ENCODE results near the gene OSBP2.

The OSBP2 gene

DNA sequence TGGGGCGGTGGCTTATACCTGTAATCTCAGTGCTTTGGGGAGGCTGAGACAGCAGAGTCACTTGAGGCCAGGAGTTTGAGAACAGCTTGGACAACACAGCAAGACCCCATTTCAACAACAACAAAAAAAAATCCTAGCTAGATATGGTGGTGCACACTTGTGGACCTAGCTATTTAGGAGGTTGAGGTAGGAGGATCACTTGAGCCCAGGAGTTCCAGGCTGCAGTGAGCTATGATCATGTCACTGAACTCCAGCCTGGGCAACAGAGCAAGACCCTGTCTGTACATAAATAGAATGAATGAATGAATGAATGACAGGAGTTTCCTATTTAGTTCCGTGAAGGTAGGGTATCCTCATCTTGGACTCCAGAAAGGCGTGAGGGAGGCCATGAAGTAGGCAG is 107.0 kb downstream of the OSBP2 start:
- no peak overlapping the region for H3K27ac ChIP-seq (ENCODE audit: low read depth, low read length)
- H3K4me3 ChIP-seq (ENCODE audit: low read length), result no peak overlapping the region

GRCh38 chr22:30802202-30803166 is 107.8 kb downstream of the OSBP2 start:
- no peak overlapping the region for H3K27ac ChIP-seq (ENCODE audit: low read depth, low read length)
- no peaks in the 10 kb centered on the region for H3K36me3 ChIP-seq (ENCODE audit: control insufficient read depth, low read length)
- H4K20me1 ChIP-seq (ENCODE audit: control insufficient read depth, insufficient read depth, low read depth, low read length), result no peaks in the 10 kb centered on the region
- no peaks in the 10 kb centered on the region for H3K9me2 ChIP-seq (replicated peaks; ENCODE audit: control insufficient read depth, low read length)
- no peaks in the 10 kb centered on the region for H3K79me2 ChIP-seq (ENCODE audit: control insufficient read depth, low read length)
- TF ChIP-seq EZH2phosphoT487 (IDR thresholded peaks at IDR 0.05; ENCODE audit: borderline replicate concordance, low read length), result no peak
- H3K4me3 ChIP-seq (ENCODE audit: low read length), result no peak overlapping the region
- no peaks in the 10 kb centered on the region for H3K27me3 ChIP-seq (ENCODE audit: control insufficient read depth, low read length)
- H3F3A ChIP-seq (ENCODE audit: control insufficient read depth, insufficient read depth), result no peaks in the 10 kb centered on the region
- no peaks in the 10 kb centered on the region for H3K9me3 ChIP-seq (ENCODE audit: control insufficient read depth, insufficient read depth, low read length)
- H3K4me2 ChIP-seq (ENCODE audit: low read length), result no peak overlapping the region
- H3K4me1 ChIP-seq (ENCODE audit: control insufficient read depth, low read length), result no peaks in the 10 kb centered on the region

More for the DNA sequence above, 107.0 kb downstream of the OSBP2 start:
- Histone ChIP-seq H3K4me2 (ENCODE audit: low read length) (no peak overlapping the region), H3K9me3 (ENCODE audit: control insufficient read depth, insufficient read depth, low read length) (no peaks in the 10 kb centered on the region), H3K36me3 (ENCODE audit: control insufficient read depth, low read length) (no peaks in the 10 kb centered on the region), H4K20me1 (ENCODE audit: control insufficient read depth, insufficient read depth, low read depth, low read length) (no peaks in the 10 kb centered on the region), H3K4me1 (ENCODE audit: control insufficient read depth, low read length) (no peaks in the 10 kb centered on the region), H3K79me2 (ENCODE audit: control insufficient read depth, low read length) (no peaks in the 10 kb centered on the region), H3K27me3 (ENCODE audit: control insufficient read depth, low read length) (no peaks in the 10 kb centered on the region), H3F3A (ENCODE audit: control insufficient read depth, insufficient read depth) (no peaks in the 10 kb centered on the region), H3K9me2 (replicated peaks; ENCODE audit: control insufficient read depth, low read length) (no peaks in the 10 kb centered on the region)
- TF ChIP-seq EZH2phosphoT487 (IDR thresholded peaks at IDR 0.05; ENCODE audit: borderline replicate concordance, low read length), result no peak
- TF ChIP-seq CTCF (IDR thresholded peaks at IDR 0.05; ENCODE audit: low read depth, low read length, poor library complexity, severe bottlenecking), result no peak

DNA sequence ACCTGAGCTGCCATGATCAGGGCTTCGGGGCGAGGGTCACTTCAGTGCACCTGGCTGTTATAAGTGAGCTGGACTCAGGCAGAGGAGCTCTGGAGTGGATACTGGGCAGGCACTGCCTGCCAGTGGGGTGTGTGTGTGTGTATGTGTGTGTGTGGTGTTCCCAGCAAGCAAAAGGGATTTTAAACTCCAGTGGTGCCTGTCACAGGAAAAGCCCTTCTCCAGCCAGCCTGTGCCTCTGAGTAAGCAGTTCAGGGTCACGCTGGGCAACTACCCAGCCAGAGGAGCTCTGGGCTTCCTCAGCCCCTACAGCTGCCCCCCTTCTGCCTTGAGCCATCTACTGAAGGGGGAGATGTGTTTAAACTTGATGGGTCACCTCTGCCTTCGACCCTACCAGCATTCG is 109.0 kb downstream of the OSBP2 start:
- Histone ChIP-seq H3K79me2 (ENCODE audit: control insufficient read depth, low read length) (no peaks in the 10 kb centered on the region), H3K4me1 (ENCODE audit: control insufficient read depth, low read length) (no peaks in the 10 kb centered on the region), H3K27me3 (ENCODE audit: control insufficient read depth, low read length) (no peaks in the 10 kb centered on the region), H3K4me2 (ENCODE audit: low read length) (no peak overlapping the region), H3F3A (ENCODE audit: control insufficient read depth, insufficient read depth) (no peaks in the 10 kb centered on the region), H4K20me1 (ENCODE audit: control insufficient read depth, insufficient read depth, low read depth, low read length) (no peaks in the 10 kb centered on the region), H3K36me3 (ENCODE audit: control insufficient read depth, low read length) (no peaks in the 10 kb centered on the region), H3K9me3 (ENCODE audit: control insufficient read depth, insufficient read depth, low read length) (no peaks in the 10 kb centered on the region), H3K27ac (ENCODE audit: low read depth, low read length) (no peak overlapping the region), H3K9me2 (replicated peaks; ENCODE audit: control insufficient read depth, low read length) (no peaks in the 10 kb centered on the region), H3K4me3 (ENCODE audit: low read length) (no peak overlapping the region)
- no peak for TF ChIP-seq CTCF (IDR thresholded peaks at IDR 0.05; ENCODE audit: low read depth, low read length, poor library complexity, severe bottlenecking)
- TF ChIP-seq EZH2phosphoT487 (IDR thresholded peaks at IDR 0.05; ENCODE audit: borderline replicate concordance, low read length), result no peak

DNA sequence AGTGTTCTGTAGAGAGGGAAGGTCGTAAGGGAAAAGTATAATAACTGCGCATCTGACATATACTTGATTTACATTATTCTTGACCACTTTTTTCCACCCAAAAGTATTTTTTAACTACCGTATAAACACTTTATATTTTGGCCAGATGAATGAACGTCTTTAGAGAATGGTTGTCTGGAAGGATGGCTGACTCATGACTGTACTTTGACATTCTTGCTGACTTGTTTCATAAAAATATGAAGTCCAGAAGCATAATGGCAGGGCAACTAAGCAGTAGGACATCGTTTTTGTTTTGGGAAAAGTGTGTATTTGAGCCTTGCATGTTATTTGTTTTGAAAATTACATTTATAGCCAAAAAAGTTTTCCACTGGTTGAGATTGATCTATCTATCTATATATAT is 110.0 kb downstream of the OSBP2 start:
- no peak overlapping the region for H3K27ac ChIP-seq (ENCODE audit: low read depth, low read length)
- H3K27me3 ChIP-seq (ENCODE audit: control insufficient read depth, low read length), result no peaks in the 10 kb centered on the region
- no peaks in the 10 kb centered on the region for H4K20me1 ChIP-seq (ENCODE audit: control insufficient read depth, insufficient read depth, low read depth, low read length)
- H3K4me3 ChIP-seq (ENCODE audit: low read length), result no peak overlapping the region
- H3K9me3 ChIP-seq (ENCODE audit: control insufficient read depth, insufficient read depth, low read length), result no peaks in the 10 kb centered on the region
- H3K4me2 ChIP-seq (ENCODE audit: low read length), result no peak overlapping the region
- no peaks in the 10 kb centered on the region for H3K9me2 ChIP-seq (replicated peaks; ENCODE audit: control insufficient read depth, low read length)
- no peaks in the 10 kb centered on the region for H3K79me2 ChIP-seq (ENCODE audit: control insufficient read depth, low read length)
- no peaks in the 10 kb centered on the region for H3K4me1 ChIP-seq (ENCODE audit: control insufficient read depth, low read length)
- H3K36me3 ChIP-seq (ENCODE audit: control insufficient read depth, low read length), result no peaks in the 10 kb centered on the region
- no peak for TF ChIP-seq CTCF (IDR thresholded peaks at IDR 0.05; ENCODE audit: low read depth, low read length, poor library complexity, severe bottlenecking)
- TF ChIP-seq EZH2phosphoT487 (IDR thresholded peaks at IDR 0.05; ENCODE audit: borderline replicate concordance, low read length), result no peak
- no peaks in the 10 kb centered on the region for H3F3A ChIP-seq (ENCODE audit: control insufficient read depth, insufficient read depth)
